Measurements from ENCODE around the gene KHDC4.

KHDC4 gene

DNA sequence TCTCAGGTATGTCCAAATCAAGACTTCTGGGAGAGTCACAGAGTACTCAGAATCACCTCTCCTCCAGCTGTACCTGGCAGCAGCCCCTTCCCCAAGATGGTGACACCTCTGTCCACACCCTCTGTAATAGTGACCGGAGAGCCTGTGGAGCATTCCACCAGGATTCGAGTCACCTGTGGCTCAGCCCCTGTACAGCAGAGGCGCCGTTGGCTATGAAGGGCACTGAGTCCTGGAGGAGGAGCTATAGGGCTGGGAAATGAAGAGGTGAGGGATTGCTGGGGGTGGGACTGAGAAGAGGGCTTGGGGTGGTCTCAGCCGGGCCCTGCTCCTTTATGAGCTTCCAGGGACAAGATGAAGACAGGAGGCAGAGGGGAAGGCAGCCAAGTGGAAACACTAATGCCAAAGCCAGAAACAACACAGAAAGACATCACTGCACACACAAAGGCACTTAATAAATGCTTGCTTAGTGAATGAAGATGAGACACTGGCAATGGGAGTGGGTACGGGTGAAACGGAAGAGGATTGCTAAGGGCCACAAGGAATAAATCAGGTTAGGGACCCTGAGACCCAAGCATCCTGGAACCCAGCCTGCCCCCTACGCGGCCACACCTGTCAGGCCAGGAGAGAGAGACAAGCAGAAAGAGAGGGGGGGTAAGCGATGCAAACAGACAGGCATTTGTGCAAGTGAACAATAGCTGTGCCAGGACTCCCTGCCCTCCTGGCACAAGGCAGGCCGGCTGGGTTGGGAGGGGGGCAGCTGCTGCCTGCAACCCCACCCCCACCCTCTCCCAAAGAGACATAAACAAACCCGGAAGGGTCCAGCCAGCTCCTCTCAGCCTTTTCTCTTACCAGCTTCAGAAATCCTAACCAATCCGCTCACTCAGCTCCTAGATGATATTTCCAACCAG is 40.2 kb upstream of the KHDC4 start:
- DNase-seq (ENCODE audit: low read depth): no peak
- TF ChIP-seq, protein P1, sequence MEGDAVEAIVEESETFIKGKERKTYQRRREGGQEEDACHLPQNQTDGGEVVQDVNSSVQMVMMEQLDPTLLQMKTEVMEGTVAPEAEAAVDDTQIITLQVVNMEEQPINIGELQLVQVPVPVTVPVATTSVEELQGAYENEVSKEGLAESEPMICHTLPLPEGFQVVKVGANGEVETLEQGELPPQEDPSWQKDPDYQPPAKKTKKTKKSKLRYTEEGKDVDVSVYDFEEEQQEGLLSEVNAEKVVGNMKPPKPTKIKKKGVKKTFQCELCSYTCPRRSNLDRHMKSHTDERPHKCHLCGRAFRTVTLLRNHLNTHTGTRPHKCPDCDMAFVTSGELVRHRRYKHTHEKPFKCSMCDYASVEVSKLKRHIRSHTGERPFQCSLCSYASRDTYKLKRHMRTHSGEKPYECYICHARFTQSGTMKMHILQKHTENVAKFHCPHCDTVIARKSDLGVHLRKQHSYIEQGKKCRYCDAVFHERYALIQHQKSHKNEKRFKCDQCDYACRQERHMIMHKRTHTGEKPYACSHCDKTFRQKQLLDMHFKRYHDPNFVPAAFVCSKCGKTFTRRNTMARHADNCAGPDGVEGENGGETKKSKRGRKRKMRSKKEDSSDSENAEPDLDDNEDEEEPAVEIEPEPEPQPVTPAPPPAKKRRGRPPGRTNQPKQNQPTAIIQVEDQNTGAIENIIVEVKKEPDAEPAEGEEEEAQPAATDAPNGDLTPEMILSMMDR (IDR thresholded peaks at IDR 0.05; ENCODE audit: control insufficient read depth, extremely low read depth, insufficient read depth): no peak
- H3K4me3 ChIP-seq (ENCODE audit: low read depth, low read length): no peak overlapping the region

DNA sequence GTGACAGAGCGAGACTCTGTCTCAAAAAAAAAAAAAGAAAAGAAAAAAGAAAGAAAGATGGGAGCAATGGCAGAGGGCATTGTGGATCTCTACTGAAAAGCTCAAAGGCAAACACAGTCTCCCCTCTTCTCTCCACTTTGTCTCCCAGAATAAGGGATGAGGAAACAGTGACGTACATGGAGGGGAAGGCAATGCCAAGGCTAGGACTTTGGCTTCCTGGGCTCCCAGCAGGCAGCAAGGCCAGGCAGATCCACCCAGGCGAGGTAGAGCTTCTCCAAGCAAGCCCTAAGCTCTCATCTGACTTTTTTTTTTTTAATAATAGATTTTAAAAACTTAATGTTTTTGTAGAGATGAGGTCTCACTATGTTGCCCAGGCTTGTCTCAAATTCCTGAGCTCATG is 39.5 kb upstream of the KHDC4 start:
- no peak for DNase-seq (ENCODE audit: low read depth)
- TF ChIP-seq, protein P1 (IDR thresholded peaks at IDR 0.05; ENCODE audit: control insufficient read depth, extremely low read depth, insufficient read depth): no peak
- no peak overlapping the region for H3K4me3 ChIP-seq (ENCODE audit: low read depth, low read length)

DNA sequence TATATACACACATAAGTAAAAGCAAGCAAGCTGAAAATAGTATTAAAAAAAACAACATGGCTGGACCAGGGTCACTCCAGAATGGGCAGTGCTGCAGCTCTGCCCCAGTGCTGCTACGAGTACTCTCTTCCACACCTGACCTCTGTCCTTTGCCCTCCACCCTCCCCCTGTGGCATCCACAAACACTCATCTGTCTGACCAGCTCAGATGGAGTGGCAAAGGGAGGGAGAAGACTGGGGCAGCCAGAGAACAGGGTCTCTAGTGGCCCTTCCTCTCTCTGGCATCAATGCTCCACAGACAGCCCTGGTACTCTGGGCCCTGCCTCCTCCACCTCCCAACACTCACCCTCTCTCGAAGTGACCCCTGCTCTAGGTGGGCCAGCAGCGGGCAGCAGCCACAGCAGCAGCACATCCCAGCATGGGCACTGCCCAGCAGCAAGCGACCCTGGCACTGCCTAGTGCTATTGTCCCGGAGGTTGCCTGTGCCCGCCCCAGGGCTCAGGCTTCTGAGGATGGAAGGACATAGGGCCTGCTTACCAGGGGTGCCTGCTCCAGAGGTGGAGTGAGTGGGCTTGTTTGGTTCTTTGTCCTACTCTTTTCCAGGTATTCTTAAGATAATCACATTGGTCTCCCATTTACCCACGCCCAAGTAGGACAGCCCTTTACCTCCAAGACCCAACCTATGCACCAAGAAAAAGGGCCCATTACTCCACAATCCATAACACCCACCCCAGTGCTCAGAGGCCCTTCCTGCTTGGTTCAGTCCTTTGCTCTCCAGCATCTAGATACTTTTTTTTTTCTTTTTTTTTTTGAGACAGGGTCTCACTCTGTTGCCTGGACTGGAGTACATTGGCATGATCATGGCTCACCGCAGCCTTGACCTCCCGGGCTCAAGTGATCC is 37.9 kb upstream of the KHDC4 start:
- DNase-seq (ENCODE audit: low read depth): no peak
- TF ChIP-seq, protein P1 (IDR thresholded peaks at IDR 0.05; ENCODE audit: control insufficient read depth, extremely low read depth, insufficient read depth): no peak
- H3K4me3 ChIP-seq (ENCODE audit: low read depth, low read length): no peak overlapping the region

GRCh38 chr1:155970531-155971167 is 36.4 kb upstream of the KHDC4 start:
- TF ChIP-seq, protein P1 (IDR thresholded peaks at IDR 0.05; ENCODE audit: control insufficient read depth, extremely low read depth, insufficient read depth): no peak
- DNase-seq (ENCODE audit: low read depth): no peak
- H3K4me3 ChIP-seq (ENCODE audit: low read depth, low read length): no peak overlapping the region

DNA sequence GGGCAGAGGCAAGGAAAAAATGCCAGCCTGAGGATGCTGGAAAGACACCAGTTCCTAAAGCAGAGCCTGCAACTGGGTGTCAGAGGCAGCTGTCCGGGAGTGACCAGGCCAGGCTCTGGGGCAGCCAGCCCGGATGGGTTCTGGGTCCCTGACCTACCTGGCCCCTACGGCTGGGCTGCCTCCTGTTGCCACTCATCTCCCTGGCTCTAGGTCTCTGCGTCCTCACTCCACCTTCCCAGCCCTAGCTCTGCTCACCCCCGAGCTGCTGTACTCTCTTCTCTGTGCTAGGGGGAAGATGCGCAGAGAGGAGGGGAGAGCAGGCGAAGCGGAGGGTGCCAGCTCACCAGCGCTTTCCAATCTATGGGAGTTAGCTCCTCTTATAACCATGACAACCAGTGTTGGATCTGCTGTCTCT is 35.2 kb upstream of the KHDC4 start:
- H3K4me3 ChIP-seq (ENCODE audit: low read depth, low read length): no peak overlapping the region
- no peak for DNase-seq (ENCODE audit: low read depth)
- TF ChIP-seq, protein P1 (IDR thresholded peaks at IDR 0.05; ENCODE audit: control insufficient read depth, extremely low read depth, insufficient read depth): no peak

GRCh38 chr1:155968670-155969069 is 34.5 kb upstream of the KHDC4 start:
- H3K4me3 ChIP-seq (ENCODE audit: low read depth, low read length): no peak overlapping the region
- DNase-seq (ENCODE audit: low read depth): no peak
- TF ChIP-seq, protein P1 (IDR thresholded peaks at IDR 0.05; ENCODE audit: control insufficient read depth, extremely low read depth, insufficient read depth): no peak

Measured in LNCaP clone FGC (cell line).